SK-N-SH (cell line): ENCODE measurements around the gene METTL3.

ENCODE experiments used
- CHD2 ChIP-seq: fragments of 150-350 bp; IDR thresholded peaks from 2 replicates; pipeline ENCODE4 v1.6.1; 2018; ENCODE audit warnings: low read length; ENCODE audit not compliant: partially characterized antibody
- EP300 ChIP-seq, 2 experiments: IDR thresholded peaks; 2 replicates each; pipeline versions ENCODE4 v1.4.0 to v1.6.1; 2012; ENCODE audit warnings: borderline replicate concordance in 1 of 2, low read depth in 1 of 2, low read length in 1 of 2
- GABPA ChIP-seq: IDR thresholded peaks from 2 replicates; pipeline ENCODE4 v1.4.0; 2012; ENCODE audit warnings: low read depth, mild to moderate bottlenecking
- NRF1 ChIP-seq: IDR thresholded peaks from 2 replicates; pipeline ENCODE4 v1.6.1; 2012; ENCODE audit warnings: low read depth, mild to moderate bottlenecking, low read length
- POLR2AphosphoS5 ChIP-seq: IDR thresholded peaks from 2 replicates; pipeline ENCODE4 v1.6.1; 2012; ENCODE audit warnings: low read depth, low read length
- RAD21 ChIP-seq: IDR thresholded peaks from 2 replicates; pipeline ENCODE4 v1.6.1; 2012; ENCODE audit warnings: mild to moderate bottlenecking, low read length
- RCOR1 ChIP-seq: fragments of 150-350 bp; IDR thresholded peaks from 2 replicates; pipeline ENCODE4 v1.6.1; 2017; ENCODE audit warnings: antibody characterized with exemption, low read length
- REST ChIP-seq: IDR thresholded peaks from 2 replicates; pipeline ENCODE4 v1.6.1; 2012; ENCODE audit warnings: mild to moderate bottlenecking, low read depth, low read length, moderate library complexity
- TEAD4 ChIP-seq: IDR thresholded peaks from 2 replicates; pipeline ENCODE4 v1.4.0; 2012; ENCODE audit warnings: mild to moderate bottlenecking, borderline replicate concordance; ENCODE audit not compliant: insufficient read depth
- USF2 ChIP-seq: fragments of 150-350 bp; IDR thresholded peaks from 2 replicates; pipeline ENCODE4 v1.6.1; 2017; ENCODE audit warnings: antibody characterized with exemption, low read length, low read depth, borderline replicate concordance
- TF ChIP-seq, protein P1 (sequence below): fragments of 200-600 bp; sonication (generic); IDR thresholded peaks from 2 replicates; pipeline ENCODE4 v1.6.1; 2017; ENCODE audit warnings: antibody characterized with exemption, mild to moderate bottlenecking, moderate library complexity
- TF ChIP-seq, protein P2 (sequence below): IDR thresholded peaks from 2 replicates; pipeline ENCODE4 v1.4.0; 2012; ENCODE audit warnings: low read depth, borderline replicate concordance

DNA sequence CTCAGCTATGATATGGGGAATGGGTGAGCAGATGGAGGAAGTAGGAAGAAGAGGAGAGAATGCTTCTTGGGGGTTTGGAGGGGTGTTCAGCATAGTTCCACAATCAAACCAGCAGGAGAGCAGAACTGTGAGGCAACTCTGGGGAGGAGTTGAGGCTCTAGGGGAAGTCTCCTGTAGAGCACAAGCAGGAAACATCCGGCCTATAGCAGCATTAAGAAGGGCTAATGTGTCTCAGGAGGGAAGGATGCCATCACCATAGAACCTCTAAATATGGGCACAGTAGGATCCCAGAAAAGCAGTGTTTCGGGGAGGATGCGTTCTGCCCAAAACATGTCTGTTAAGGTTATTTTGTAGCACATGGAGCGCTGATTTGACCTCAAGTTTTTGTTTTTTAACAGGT is 23.4 kb upstream of the METTL3 start:
- TF ChIP-seq POLR2AphosphoS5 = no peak
- no peak for TF ChIP-seq CHD2
- no peak for TF ChIP-seq RAD21
- TF ChIP-seq, protein P1, sequence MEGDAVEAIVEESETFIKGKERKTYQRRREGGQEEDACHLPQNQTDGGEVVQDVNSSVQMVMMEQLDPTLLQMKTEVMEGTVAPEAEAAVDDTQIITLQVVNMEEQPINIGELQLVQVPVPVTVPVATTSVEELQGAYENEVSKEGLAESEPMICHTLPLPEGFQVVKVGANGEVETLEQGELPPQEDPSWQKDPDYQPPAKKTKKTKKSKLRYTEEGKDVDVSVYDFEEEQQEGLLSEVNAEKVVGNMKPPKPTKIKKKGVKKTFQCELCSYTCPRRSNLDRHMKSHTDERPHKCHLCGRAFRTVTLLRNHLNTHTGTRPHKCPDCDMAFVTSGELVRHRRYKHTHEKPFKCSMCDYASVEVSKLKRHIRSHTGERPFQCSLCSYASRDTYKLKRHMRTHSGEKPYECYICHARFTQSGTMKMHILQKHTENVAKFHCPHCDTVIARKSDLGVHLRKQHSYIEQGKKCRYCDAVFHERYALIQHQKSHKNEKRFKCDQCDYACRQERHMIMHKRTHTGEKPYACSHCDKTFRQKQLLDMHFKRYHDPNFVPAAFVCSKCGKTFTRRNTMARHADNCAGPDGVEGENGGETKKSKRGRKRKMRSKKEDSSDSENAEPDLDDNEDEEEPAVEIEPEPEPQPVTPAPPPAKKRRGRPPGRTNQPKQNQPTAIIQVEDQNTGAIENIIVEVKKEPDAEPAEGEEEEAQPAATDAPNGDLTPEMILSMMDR = no peak
- TF ChIP-seq, protein P2, sequence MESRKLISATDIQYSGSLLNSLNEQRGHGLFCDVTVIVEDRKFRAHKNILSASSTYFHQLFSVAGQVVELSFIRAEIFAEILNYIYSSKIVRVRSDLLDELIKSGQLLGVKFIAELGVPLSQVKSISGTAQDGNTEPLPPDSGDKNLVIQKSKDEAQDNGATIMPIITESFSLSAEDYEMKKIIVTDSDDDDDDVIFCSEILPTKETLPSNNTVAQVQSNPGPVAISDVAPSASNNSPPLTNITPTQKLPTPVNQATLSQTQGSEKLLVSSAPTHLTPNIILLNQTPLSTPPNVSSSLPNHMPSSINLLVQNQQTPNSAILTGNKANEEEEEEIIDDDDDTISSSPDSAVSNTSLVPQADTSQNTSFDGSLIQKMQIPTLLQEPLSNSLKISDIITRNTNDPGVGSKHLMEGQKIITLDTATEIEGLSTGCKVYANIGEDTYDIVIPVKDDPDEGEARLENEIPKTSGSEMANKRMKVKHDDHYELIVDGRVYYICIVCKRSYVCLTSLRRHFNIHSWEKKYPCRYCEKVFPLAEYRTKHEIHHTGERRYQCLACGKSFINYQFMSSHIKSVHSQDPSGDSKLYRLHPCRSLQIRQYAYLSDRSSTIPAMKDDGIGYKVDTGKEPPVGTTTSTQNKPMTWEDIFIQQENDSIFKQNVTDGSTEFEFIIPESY = no peak
- no peak for TF ChIP-seq RCOR1
- no peak for TF ChIP-seq EP300 (IDR thresholded peaks at IDR 0.05; ENCODE audit: borderline replicate concordance in 1 of 2, low read depth in 1 of 2, low read length in 1 of 2)
- TF ChIP-seq GABPA = no peak
- no peak for TF ChIP-seq TEAD4
- no peak for TF ChIP-seq USF2
- no peak for TF ChIP-seq REST
- TF ChIP-seq NRF1 = no peak
